ENCODE results near the gene EVA1B. TPM values are rescaled to one million over a fixed set of nuclear protein-coding genes. Genes with fewer than 3 reads are reported as not detected.

EVA1B gene
- total and polyA plus RNA-seq, 11 donors: 5.9 to 42.3 (median 12.0) TPM

DNA sequence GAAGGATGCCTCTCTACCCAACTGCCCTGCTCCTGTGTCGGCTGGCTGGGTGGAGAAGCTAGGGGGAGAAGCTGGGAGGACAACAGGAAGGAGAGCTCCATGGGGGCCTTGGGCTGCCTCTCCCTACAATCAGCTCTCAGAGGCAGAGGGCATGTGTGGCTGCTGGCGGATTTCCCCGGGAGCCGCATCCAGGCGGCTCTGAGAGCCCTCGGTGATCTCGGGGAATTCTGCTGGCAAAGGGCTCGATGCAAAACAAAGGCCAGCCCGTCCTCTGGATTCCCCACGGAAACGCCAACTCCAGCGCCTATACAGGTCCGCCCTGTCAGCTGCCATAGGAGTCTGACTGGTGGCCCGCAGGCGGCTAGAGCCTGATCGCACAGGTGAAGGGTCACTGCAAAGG lies 26.4 kb upstream of the EVA1B start:
- Histone ChIP-seq H3K27me3 (no peaks in the 10 kb centered on the region), H3K9me3 (no peaks in the 10 kb centered on the region)
- ATAC-seq: peak in 3 of 4 donors; percentile 32 to 68 (median 41)

GRCh38 chr1:36349241-36349671 lies 25.8 kb upstream of the EVA1B start:
- WGBS, 4 donors: 56 to 72% (median 62%) methylated on average over 5 to 7 of the region's 7 CpGs
- H3K36me3 ChIP-seq: peaks cover 0 to 84% (median 62%) of the 10 kb centered on the region in 9 donors
- intact Hi-C loops (cut with DNase I): no loop called here
- no peak overlapping the region for H3K4me3 ChIP-seq
- no peaks in the 10 kb centered on the region for H3K9me3 ChIP-seq
- ATAC-seq (peak in 2 of 4 donors; percentile 4 to 9), DNase-seq (peak in 1 of 5 donors; percentile 42)
- H3K4me1 ChIP-seq: peaks cover 0 to 44% (median 28%) of the 10 kb centered on the region in 12 donors
- no peaks in the 10 kb centered on the region for H3K27me3 ChIP-seq
- H3K27ac ChIP-seq: peak overlapping the region in 10 of 12 donors; percentile 46 to 82 (median 68)
- TF ChIP-seq, protein P1, sequence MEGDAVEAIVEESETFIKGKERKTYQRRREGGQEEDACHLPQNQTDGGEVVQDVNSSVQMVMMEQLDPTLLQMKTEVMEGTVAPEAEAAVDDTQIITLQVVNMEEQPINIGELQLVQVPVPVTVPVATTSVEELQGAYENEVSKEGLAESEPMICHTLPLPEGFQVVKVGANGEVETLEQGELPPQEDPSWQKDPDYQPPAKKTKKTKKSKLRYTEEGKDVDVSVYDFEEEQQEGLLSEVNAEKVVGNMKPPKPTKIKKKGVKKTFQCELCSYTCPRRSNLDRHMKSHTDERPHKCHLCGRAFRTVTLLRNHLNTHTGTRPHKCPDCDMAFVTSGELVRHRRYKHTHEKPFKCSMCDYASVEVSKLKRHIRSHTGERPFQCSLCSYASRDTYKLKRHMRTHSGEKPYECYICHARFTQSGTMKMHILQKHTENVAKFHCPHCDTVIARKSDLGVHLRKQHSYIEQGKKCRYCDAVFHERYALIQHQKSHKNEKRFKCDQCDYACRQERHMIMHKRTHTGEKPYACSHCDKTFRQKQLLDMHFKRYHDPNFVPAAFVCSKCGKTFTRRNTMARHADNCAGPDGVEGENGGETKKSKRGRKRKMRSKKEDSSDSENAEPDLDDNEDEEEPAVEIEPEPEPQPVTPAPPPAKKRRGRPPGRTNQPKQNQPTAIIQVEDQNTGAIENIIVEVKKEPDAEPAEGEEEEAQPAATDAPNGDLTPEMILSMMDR (IDR thresholded peaks at IDR 0.05): no peak
- TF ChIP-seq POLR2A (IDR thresholded peaks at IDR 0.05): no peak

More for the DNA sequence above, 26.4 kb upstream of the EVA1B start:
- DNase-seq: peak in 2 of 5 donors; percentile 37 to 61
- Histone ChIP-seq H3K36me3 (peaks cover 0 to 85% (median 67%) of the 10 kb centered on the region in 9 donors), H3K27ac (peak overlapping the region in 11 of 12 donors; percentile 46 to 82 (median 66)), H3K4me3 (no peak overlapping the region), H3K4me1 (peaks cover 0 to 44% (median 28%) of the 10 kb centered on the region in 12 donors)
- intact Hi-C loops (cut with DNase I): no loop called here
- TF ChIP-seq POLR2A (IDR thresholded peaks at IDR 0.05): no peak
- TF ChIP-seq, protein P1 (IDR thresholded peaks at IDR 0.05): no peak
- WGBS, 4 donors: 49 to 69% (median 53%) methylated on average over 13 to 16 of the region's 16 CpGs

DNA sequence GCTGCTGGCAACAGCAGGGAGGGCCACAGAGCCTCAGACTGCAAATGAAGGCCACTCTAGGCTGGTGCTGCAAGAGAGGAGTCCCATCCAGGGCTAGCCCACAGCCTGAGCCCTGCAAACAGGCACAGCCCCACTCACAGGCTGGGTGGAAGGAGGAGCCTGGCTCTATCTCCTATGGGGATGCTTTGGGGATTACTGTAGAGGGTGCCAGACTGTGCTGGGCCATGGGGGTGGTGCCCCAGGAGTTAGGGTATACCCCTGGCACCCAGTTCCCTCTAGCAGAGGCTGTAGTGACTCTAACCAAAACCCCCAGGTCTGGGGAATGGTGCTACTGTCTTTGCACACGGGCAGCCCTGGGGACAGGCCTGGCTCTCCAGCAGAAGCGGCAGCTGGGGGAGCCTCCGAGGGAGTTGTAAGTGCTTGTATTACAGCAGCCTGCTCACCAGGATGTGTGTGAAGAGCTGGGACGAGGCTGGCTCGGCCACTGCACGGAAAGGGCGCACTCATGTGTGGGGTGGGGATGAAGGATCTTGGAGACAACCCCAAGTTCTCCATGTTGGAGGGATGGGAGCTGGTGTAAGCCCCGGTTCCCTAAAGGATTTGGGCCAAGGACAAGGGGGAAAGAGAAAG lies 23.4 kb upstream of the EVA1B start:
- DNase-seq (peak in 1 of 5 donors; percentile 40), ATAC-seq (no peak)
- H3K4me1 ChIP-seq: peaks cover 0 to 44% (median 26%) of the 10 kb centered on the region in 12 donors
- no peak for TF ChIP-seq POLR2A (IDR thresholded peaks at IDR 0.05)
- TF ChIP-seq, protein P1 (IDR thresholded peaks at IDR 0.05): no peak
- WGBS, 4 donors: 85 to 92% (median 91%) methylated on average over 5 to 8 of the region's 8 CpGs
- no peak overlapping the region for H3K4me3 ChIP-seq
- H3K9me3 ChIP-seq: no peaks in the 10 kb centered on the region
- H3K36me3 ChIP-seq: peaks cover 0 to 83% (median 57%) of the 10 kb centered on the region in 9 donors
- intact Hi-C loops (cut with DNase I): no loop called here
- no peaks in the 10 kb centered on the region for H3K27me3 ChIP-seq
- no peak overlapping the region for H3K27ac ChIP-seq

DNA sequence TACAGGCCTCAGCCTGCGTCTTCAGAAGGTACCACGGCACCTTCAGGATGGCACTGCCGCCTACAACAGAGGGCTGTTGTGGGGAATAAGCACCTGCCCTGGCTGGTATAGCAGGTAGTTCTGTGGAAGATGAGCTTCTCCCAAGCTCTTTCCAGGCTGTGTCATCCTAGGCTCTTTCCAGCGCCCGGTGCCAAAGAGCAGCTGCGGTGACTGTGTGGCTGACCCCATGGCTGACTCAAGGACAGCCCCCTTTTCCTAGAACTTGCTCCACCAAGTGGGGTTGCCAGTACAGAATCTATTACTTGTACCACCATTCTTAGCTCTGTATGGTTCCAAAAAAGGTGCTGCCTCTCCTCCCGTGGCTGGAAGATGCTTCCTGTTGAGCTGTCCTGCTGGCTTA lies 21.9 kb upstream of the EVA1B start:
- 87 to 94% (median 91%) methylated on average over 7 of the region's 7 CpGs for WGBS, 4 donors
- no peak overlapping the region for H3K27ac ChIP-seq
- no peak overlapping the region for H3K4me3 ChIP-seq
- H3K4me1 ChIP-seq: peaks cover 0 to 29% (median 14%) of the 10 kb centered on the region in 12 donors
- no peaks in the 10 kb centered on the region for H3K27me3 ChIP-seq
- DNase-seq (no peak), ATAC-seq (no peak)
- intact Hi-C loops (cut with DNase I): no loop called here
- TF ChIP-seq POLR2A (IDR thresholded peaks at IDR 0.05): no peak
- TF ChIP-seq, protein P1 (IDR thresholded peaks at IDR 0.05): no peak
- H3K9me3 ChIP-seq: no peaks in the 10 kb centered on the region
- H3K36me3 ChIP-seq: peaks cover 0 to 92% (median 65%) of the 10 kb centered on the region in 9 donors

Data from heart left ventricle (tissue), 16 donors.